Endothelial cell of umbilical vein (primary cell): ENCODE results near the gene IYD. TPM values are rescaled to one million over a fixed set of nuclear protein-coding genes. Genes with fewer than 3 reads are reported as not detected.

Source experiments
- BruUV-seq: library from RNA; stranded (reverse); fragments of 400-500 nt; replicated peaks from 2 replicates; lab custom pipeline; 2021; lab: Mats Ljungman, UMichigan
- CTCF ChIA-PET: fragments of 300-600, 350-600 bp; sonication (Branson Sonifier 250); formaldehyde crosslinking; loops from one replicate; lab custom pipeline; 2021; ENCODE audit warnings: antibody characterized with exemption, inconsistent platforms; lab: Charles Lee
- POLR2A ChIA-PET: fragments of 300-600, 350-600 bp; sonication (Branson Sonifier 250); formaldehyde crosslinking; loops from one replicate; lab custom pipeline; 2021; ENCODE audit warnings: antibody characterized with exemption, inconsistent platforms; lab: Charles Lee
- DNase-seq: peaks from one replicate; pipeline ENCODE4 v3.0.0-alpha.2; 2011; ENCODE audit warnings: low read depth, low spot score
- FAIRE-seq: peaks from 2 replicates; lab custom pipeline; 2011; peaks lifted over from hg19 to GRCh38; lab: Jason Lieb, UNC
- H2AFZ ChIP-seq: 2 replicates; pipeline ENCODE4 v1.6.0; 2012; ENCODE audit warnings: low read depth, low read length, control low read depth, inconsistent platforms
- H3K27ac ChIP-seq: 2 replicates; pipeline ENCODE4 v1.5.1; 2011; ENCODE audit warnings: low read depth, mild to moderate bottlenecking, control low read depth, low read length, moderate library complexity; ENCODE audit not compliant: insufficient read depth
- H3K27me3 ChIP-seq, 2 experiments: 2 replicates each; pipeline versions ENCODE4 v1.6.0 to v1.6.1; 2011; ENCODE audit warnings: low read length in 2 of 2, mixed read lengths in 1 of 2; ENCODE audit not compliant: control insufficient read depth in 2 of 2, insufficient read depth in 2 of 2
- H3K36me3 ChIP-seq, 2 experiments: 2 replicates in 1 of 2; 3 replicates in 1 of 2; pipeline ENCODE4 v1.5.1; 2011; ENCODE audit warnings: low read length in 2 of 2, mild to moderate bottlenecking in 1 of 2, moderate library complexity in 1 of 2; ENCODE audit not compliant: control insufficient read depth in 2 of 2, insufficient read depth in 2 of 2; ENCODE audit errors: extremely low read depth in 1 of 2
- H3K4me1 ChIP-seq: 3 replicates; pipeline ENCODE4 v1.5.1; 2011; ENCODE audit warnings: mild to moderate bottlenecking, low read length; ENCODE audit not compliant: control insufficient read depth, insufficient read depth; ENCODE audit errors: extremely low read depth
- H3K4me2 ChIP-seq: 2 replicates; pipeline ENCODE4 v1.6.1; 2011; ENCODE audit warnings: low read length, control low read depth, mixed read lengths; ENCODE audit not compliant: insufficient read depth
- H3K4me3 ChIP-seq, 3 experiments: fragments of 200-600 bp in 1 of 3; sonication (generic), shearing (Covaris generic) in 1 of 3; replicated peaks in 1 of 3; 2 replicates each; pipeline ENCODE4 v1.5.1; 2011 to 2016; ENCODE audit warnings: control low read depth in 3 of 3, low read length in 3 of 3, mild to moderate bottlenecking in 2 of 3, inconsistent platforms in 1 of 3, low read depth in 1 of 3, moderate library complexity in 1 of 3; ENCODE audit not compliant: insufficient read depth in 1 of 3
- H3K79me2 ChIP-seq: 2 replicates; pipeline ENCODE4 v1.6.0; 2012; ENCODE audit warnings: low read length, inconsistent platforms; ENCODE audit not compliant: control insufficient read depth, insufficient read depth
- H3K9ac ChIP-seq: replicated peaks from 2 replicates; pipeline ENCODE3; 2011; ENCODE audit warnings: low read length, control low read depth; ENCODE audit not compliant: insufficient read depth; ENCODE audit errors: extremely low read depth
- H3K9me1 ChIP-seq: replicated peaks from 3 replicates; pipeline ENCODE4 v1.6.0; 2011; ENCODE audit warnings: mild to moderate bottlenecking, low read length; ENCODE audit not compliant: control insufficient read depth, insufficient read depth; ENCODE audit errors: extremely low read depth
- H3K9me3 ChIP-seq: replicated peaks from 2 replicates; pipeline ENCODE4 v1.5.1; 2012; ENCODE audit warnings: low read length, inconsistent platforms; ENCODE audit not compliant: control insufficient read depth, insufficient read depth
- H4K20me1 ChIP-seq: replicated peaks from 2 replicates; pipeline ENCODE3; 2011; ENCODE audit warnings: mild to moderate bottlenecking, low read length; ENCODE audit not compliant: control insufficient read depth, insufficient read depth; ENCODE audit errors: extremely low read depth
- CTCF ChIP-seq, 2 donors: IDR thresholded peaks; 1 replicate in 1 of 2; 2 replicates in 1 of 2; pipeline ENCODE4 v1.5.1; 2011; ENCODE audit warnings: low read length in 2 of 2, mild to moderate bottlenecking in 2 of 2, moderate library complexity in 2 of 2, control low read depth in 1 of 2, inconsistent platforms in 1 of 2, low read depth in 1 of 2; ENCODE audit not compliant: insufficient read depth in 1 of 2; ENCODE audit errors: extremely low read depth in 1 of 2
- EZH2 ChIP-seq: IDR thresholded peaks from 2 replicates; pipeline ENCODE4 v1.6.1; 2012; ENCODE audit warnings: borderline replicate concordance, low read depth, mild to moderate bottlenecking, moderate library complexity, low read length, inconsistent platforms; ENCODE audit not compliant: severe bottlenecking
- FOS ChIP-seq: IDR thresholded peaks from 2 replicates; pipeline ENCODE4 v1.6.1; 2011; ENCODE audit warnings: mild to moderate bottlenecking, low read length, moderate library complexity, borderline replicate concordance; ENCODE audit not compliant: insufficient read depth
- GATA2 ChIP-seq: IDR thresholded peaks from 2 replicates; pipeline ENCODE4 v1.7.0; 2011; ENCODE audit warnings: low read depth, mild to moderate bottlenecking, moderate library complexity, mixed read lengths, low read length; ENCODE audit not compliant: insufficient read length, insufficient read depth
- JUN ChIP-seq: IDR thresholded peaks from 2 replicates; pipeline ENCODE4 v1.6.1; 2011; ENCODE audit warnings: borderline replicate concordance, low read depth; ENCODE audit not compliant: insufficient read length, insufficient read depth
- MAX ChIP-seq: IDR thresholded peaks from 2 replicates; pipeline ENCODE4 v1.6.1; 2011; ENCODE audit not compliant: insufficient read depth, insufficient read length
- MYC ChIP-seq: IDR thresholded peaks from one replicate; pipeline ENCODE4 v1.6.1; 2011; ENCODE audit warnings: mild to moderate bottlenecking, low read depth, low read length
- POLR2A ChIP-seq: IDR thresholded peaks from 2 replicates; pipeline ENCODE4 v1.6.1; 2012; ENCODE audit warnings: low read depth, mild to moderate bottlenecking, control low read depth, low read length
- POLR2AphosphoS5 ChIP-seq: IDR thresholded peaks from 2 replicates; pipeline ENCODE4 v1.6.1; 2012; ENCODE audit warnings: low read depth, mild to moderate bottlenecking, control low read depth, low read length, moderate library complexity; ENCODE audit not compliant: insufficient read depth
- dilution Hi-C: fragments of 300-500 bp; cut with MboI; formaldehyde crosslinking; loops from one replicate; pipeline ENCODE4 v1.15.0; 2019; ENCODE audit warnings: low sequenced_read_pairs; ENCODE audit not compliant: extremely low pct_ligation_motif_present
- intact Hi-C: fragments of 100-400 bp; cut with micrococcal nuclease; formaldehyde crosslinking; loops from one replicate; pipeline ENCODE4 v1.10.0; 2022
- polyA plus RNA-seq, 4 experiments: library from polyadenylated mRNA; depleted of rRNA in 3 of 4; stranded (reverse) in 3 of 4; unstranded in 1 of 4; fragments of >200 nt; gene quantifications; 2 replicates each; pipeline versions ENCODE4 v1.2.1 to v1.2.3, GENCODE V29; 2011 to 2012; ENCODE audit warnings: missing spikeins in 1 of 4
- total RNA-seq: library from RNA; stranded (reverse); gene quantifications from 2 replicates; pipeline ENCODE4 v1.2.3, GENCODE V29; 2021

The IYD gene
- total and polyA plus RNA-seq, 2 donors (not counting 3 experiments of a cell fraction or from before 2014, with no cell fraction given), result not detected

- ChIA-PET CTCF (no interaction called here), POLR2A (no interaction called here)
- intact Hi-C loops, result no loop called here
- H3K9ac ChIP-seq, result no peak overlapping the region
- DNase-seq, result no peak
- FAIRE-seq, result no peak
- H3K4me1 ChIP-seq, result no peaks in the 10 kb centered on the region
- dilution Hi-C loops, result no loop called here
- no peaks in the 10 kb centered on the region for H4K20me1 ChIP-seq
- no peaks in the 10 kb centered on the region for H3K9me3 ChIP-seq
- H3K4me2 ChIP-seq, result no peak overlapping the region
- H2AFZ ChIP-seq, result no peak overlapping the region
- H3K27me3 ChIP-seq, result peaks cover 2% of the 10 kb centered on the region in 2 experiments
- H3K36me3 ChIP-seq, result no peaks in the 10 kb centered on the region
- BruUV-seq, result no TSS peak
- H3K79me2 ChIP-seq, result no peaks in the 10 kb centered on the region
- H3K9me1 ChIP-seq, result no peaks in the 10 kb centered on the region
- no peak overlapping the region for H3K27ac ChIP-seq
- no peak for TF ChIP-seq JUN
- no peak for TF ChIP-seq POLR2A
- no peak for TF ChIP-seq CTCF (IDR thresholded peaks at IDR 0.05; ENCODE audit: extremely low read depth in 1 of 2, insufficient read depth in 1 of 2, low read depth in 1 of 2, low read length in 2 of 2)
- no peak for TF ChIP-seq EZH2
- TF ChIP-seq MAX, result no peak
- no peak for TF ChIP-seq POLR2AphosphoS5
- no peak for TF ChIP-seq GATA2
- TF ChIP-seq FOS, result no peak
- TF ChIP-seq MYC, result no peak
- no peak overlapping the region for H3K4me3 ChIP-seq
Measured at GRCh38 chr6:150372051-150372450, 3.2 kb downstream of the IYD start.
